Stomach (tissue), 4 donors: ENCODE results near the gene RNF130.

Experiments used
- EP300 ChIP-seq: sonication (generic); formaldehyde crosslinking; IDR thresholded peaks from one replicate; pipeline ENCODE4 v1.6.1; 2017; ENCODE audit warnings: antibody characterized with exemption
- POLR2A ChIP-seq, 4 donors: fragments of 450-650 bp; IDR thresholded peaks; one replicate each; pipeline ENCODE4 v1.6.1; 2016; ENCODE audit warnings: antibody characterized with exemption in 4 of 4, control low read depth in 2 of 4, mild to moderate bottlenecking in 1 of 4, moderate library complexity in 1 of 4
- TF ChIP-seq, protein P1 (sequence below), 7 experiments: fragments of 450-650 bp in 4 of 7; fragments of 200-600 bp in 3 of 7; sonication (generic) in 3 of 7; IDR thresholded peaks; one replicate each; pipeline ENCODE4 v1.5.1; 2016 to 2019; ENCODE audit warnings: antibody characterized with exemption in 7 of 7, control low read depth in 2 of 7, mild to moderate bottlenecking in 1 of 7

DNA sequence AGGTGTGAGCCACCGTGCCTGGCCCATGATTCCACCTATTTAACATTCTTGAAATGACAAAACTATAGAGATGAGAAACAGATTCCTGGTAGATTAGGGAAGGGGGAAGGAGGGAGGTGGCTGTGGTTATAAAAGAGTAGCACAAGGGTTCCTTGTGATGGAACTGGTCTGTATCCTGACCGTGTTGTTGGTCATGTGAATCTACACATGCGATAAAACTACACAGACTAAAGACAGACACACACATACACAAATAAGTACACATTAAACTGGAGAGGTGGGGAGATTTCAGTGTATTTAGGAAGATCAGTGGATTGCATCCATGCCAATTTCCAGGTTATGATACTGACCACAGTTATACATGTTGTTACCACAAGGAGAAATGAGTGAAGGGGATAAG, 60.9 kb downstream of the RNF130 start:
- TF ChIP-seq, protein P1, sequence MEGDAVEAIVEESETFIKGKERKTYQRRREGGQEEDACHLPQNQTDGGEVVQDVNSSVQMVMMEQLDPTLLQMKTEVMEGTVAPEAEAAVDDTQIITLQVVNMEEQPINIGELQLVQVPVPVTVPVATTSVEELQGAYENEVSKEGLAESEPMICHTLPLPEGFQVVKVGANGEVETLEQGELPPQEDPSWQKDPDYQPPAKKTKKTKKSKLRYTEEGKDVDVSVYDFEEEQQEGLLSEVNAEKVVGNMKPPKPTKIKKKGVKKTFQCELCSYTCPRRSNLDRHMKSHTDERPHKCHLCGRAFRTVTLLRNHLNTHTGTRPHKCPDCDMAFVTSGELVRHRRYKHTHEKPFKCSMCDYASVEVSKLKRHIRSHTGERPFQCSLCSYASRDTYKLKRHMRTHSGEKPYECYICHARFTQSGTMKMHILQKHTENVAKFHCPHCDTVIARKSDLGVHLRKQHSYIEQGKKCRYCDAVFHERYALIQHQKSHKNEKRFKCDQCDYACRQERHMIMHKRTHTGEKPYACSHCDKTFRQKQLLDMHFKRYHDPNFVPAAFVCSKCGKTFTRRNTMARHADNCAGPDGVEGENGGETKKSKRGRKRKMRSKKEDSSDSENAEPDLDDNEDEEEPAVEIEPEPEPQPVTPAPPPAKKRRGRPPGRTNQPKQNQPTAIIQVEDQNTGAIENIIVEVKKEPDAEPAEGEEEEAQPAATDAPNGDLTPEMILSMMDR (IDR thresholded peaks at IDR 0.05) = no peak
- TF ChIP-seq POLR2A (IDR thresholded peaks at IDR 0.05) (no peak), EP300 (no peak)
